ENCODE measurements around the gene PLOD2. TPM values are rescaled to one million over a fixed set of nuclear protein-coding genes. Genes with fewer than 3 reads are reported as not detected.

Gene PLOD2
- total RNA-seq, 1 donor from 2014 or later: not detected

- ChIA-PET CTCF (interaction anchor here (1.0 to 1.3 kb wide), 3 partner anchors 13 to 403 kb away, joined by 3 read pairs; no protein-coding TSS in a partner anchor), POLR2A (no interaction called here)
- DNase-seq (no peak), ATAC-seq (ENCODE audit: low read depth) (no peak)
- no peak overlapping the region for H3K27ac Mint-ChIP-seq
- H3K4me3 Mint-ChIP-seq: no peak overlapping the region
- H3K4me1 Mint-ChIP-seq: no peaks in the 10 kb centered on the region
- no peaks in the 10 kb centered on the region for H3K36me3 Mint-ChIP-seq (ENCODE audit: low read depth)
- no peaks in the 10 kb centered on the region for H3K9me3 Mint-ChIP-seq
- intact Hi-C loops (cut with micrococcal nuclease): no loop called here
- TF ChIP-seq CTCF (IDR thresholded peaks at IDR 0.05): no peak
- H3K27me3 Mint-ChIP-seq: peaks cover 4% of the 10 kb centered on the region
These were observed 26.5 kb upstream of the PLOD2 start for GRCh38 chr3:146187334-146187950.

DNA sequence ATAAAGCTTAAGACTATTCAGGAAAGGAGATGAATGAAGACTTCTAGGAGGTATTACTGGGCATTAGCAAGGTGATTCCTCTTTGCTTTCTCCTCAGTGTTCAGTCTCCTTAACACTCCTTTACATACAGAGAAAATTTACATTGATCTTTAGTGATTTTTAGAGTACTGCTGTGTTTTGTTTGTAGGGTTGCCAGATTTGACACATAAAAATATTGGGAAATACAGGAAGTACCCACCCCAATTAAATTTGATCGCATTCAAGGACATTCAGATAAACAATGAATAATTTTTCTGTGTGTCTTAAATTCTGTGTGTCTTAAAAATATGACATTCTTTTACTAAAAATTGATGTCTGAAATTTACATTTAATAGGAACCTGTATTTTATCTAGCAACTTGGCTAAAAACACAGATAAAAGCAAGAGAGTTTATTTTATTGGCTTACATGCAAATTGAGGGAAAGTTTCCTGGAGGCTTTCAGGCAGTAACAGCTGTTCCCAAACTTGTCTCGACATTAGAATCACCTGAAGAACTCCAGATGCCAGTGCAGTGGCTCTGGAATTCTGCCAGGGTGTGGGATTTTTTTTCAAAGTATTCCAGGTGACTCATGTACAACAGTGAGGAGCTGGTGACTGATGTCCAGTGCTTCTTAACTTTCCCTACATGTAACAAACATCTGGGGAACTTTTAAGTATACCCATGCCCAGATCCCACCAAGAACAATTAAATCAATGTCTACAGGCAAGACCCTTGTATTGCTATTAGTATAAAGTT lies 23.4 kb upstream of the PLOD2 start:
- DNase-seq (no peak), ATAC-seq (ENCODE audit: low read depth) (no peak)
- ChIA-PET CTCF (no interaction called here), POLR2A (no interaction called here)
- H3K4me1 Mint-ChIP-seq: no peaks in the 10 kb centered on the region
- H3K27me3 Mint-ChIP-seq: peaks cover 3% of the 10 kb centered on the region
- no peak for TF ChIP-seq CTCF (IDR thresholded peaks at IDR 0.05)
- no peaks in the 10 kb centered on the region for H3K9me3 Mint-ChIP-seq
- intact Hi-C loops (cut with micrococcal nuclease): no loop called here
- H3K4me3 Mint-ChIP-seq: no peak overlapping the region
- no peaks in the 10 kb centered on the region for H3K36me3 Mint-ChIP-seq (ENCODE audit: low read depth)
- H3K27ac Mint-ChIP-seq: no peak overlapping the region

GRCh38 chr3:146181216-146181615 lies 20.2 kb upstream of the PLOD2 start:
- POLR2A ChIA-PET: no interaction called here
- ATAC-seq (ENCODE audit: low read depth) (no peak), DNase-seq (no peak)
- Mint-ChIP-seq H3K27me3 (peaks cover 5% of the 10 kb centered on the region), H3K4me3 (no peak overlapping the region), H3K9me3 (no peaks in the 10 kb centered on the region), H3K27ac (no peak overlapping the region), H3K36me3 (ENCODE audit: low read depth) (no peaks in the 10 kb centered on the region), H3K4me1 (no peaks in the 10 kb centered on the region)
- no peak for TF ChIP-seq CTCF (IDR thresholded peaks at IDR 0.05)
- intact Hi-C loops (cut with micrococcal nuclease): no loop called here
- CTCF ChIA-PET: no interaction called here

GRCh38 chr3:146180376-146180775 lies 19.4 kb upstream of the PLOD2 start:
- Mint-ChIP-seq H3K4me3 (no peak overlapping the region), H3K4me1 (no peaks in the 10 kb centered on the region), H3K27me3 (peaks cover 5% of the 10 kb centered on the region), H3K36me3 (ENCODE audit: low read depth) (no peaks in the 10 kb centered on the region), H3K9me3 (no peaks in the 10 kb centered on the region), H3K27ac (no peak overlapping the region)
- no peak for TF ChIP-seq CTCF (IDR thresholded peaks at IDR 0.05)
- CTCF ChIA-PET: no interaction called here
- ATAC-seq (ENCODE audit: low read depth): no peak
- POLR2A ChIA-PET: no interaction called here
- no peak for DNase-seq
- intact Hi-C loops (cut with micrococcal nuclease): no loop called here

GRCh38 chr3:146178006-146178689 lies 17.2 kb upstream of the PLOD2 start:
- Mint-ChIP-seq H3K4me1 (no peaks in the 10 kb centered on the region), H3K27me3 (peaks cover 3% of the 10 kb centered on the region), H3K36me3 (ENCODE audit: low read depth) (no peaks in the 10 kb centered on the region), H3K27ac (no peak overlapping the region), H3K4me3 (no peak overlapping the region), H3K9me3 (no peaks in the 10 kb centered on the region)
- ChIA-PET CTCF (interaction anchor here (1.3 kb wide), 1 partner anchor 11 kb away, joined by 4 read pairs; no protein-coding TSS in a partner anchor), POLR2A (no interaction called here)
- no peak for TF ChIP-seq CTCF (IDR thresholded peaks at IDR 0.05)
- no peak for DNase-seq
- intact Hi-C loops (cut with micrococcal nuclease): no loop called here
- no peak for ATAC-seq (ENCODE audit: low read depth)

All from activated B cell treated with CpG ODN at 0.5 μM for 24 hours (primary cell).